ENCODE results near the gene NR3C2.
"Not testable (repeated sequence)": the region's sequence is repeated elsewhere in the genome, so short reads cannot be mapped to it uniquely, and the experiment has no call there.

NR3C2 gene

DNA sequence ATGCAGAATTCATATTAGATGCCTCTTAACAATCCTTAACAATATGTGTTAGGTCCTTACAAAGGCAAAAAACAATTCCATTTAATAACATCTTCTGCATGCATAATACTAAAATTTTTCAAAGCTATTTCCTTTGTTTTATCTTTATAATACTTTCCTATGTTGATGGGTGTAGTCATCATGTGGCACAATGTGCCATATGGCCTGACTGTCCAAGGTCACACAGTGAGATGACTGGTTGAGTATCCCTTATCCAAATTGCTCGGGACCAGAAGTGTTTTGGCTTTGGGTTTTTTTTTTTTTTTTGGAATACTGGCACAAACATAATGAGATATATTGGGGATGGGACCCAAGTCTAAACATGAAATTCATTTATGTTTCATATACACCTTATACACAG is 77.7 kb downstream of the NR3C2 start:
- no peak for DNase-seq

DNA sequence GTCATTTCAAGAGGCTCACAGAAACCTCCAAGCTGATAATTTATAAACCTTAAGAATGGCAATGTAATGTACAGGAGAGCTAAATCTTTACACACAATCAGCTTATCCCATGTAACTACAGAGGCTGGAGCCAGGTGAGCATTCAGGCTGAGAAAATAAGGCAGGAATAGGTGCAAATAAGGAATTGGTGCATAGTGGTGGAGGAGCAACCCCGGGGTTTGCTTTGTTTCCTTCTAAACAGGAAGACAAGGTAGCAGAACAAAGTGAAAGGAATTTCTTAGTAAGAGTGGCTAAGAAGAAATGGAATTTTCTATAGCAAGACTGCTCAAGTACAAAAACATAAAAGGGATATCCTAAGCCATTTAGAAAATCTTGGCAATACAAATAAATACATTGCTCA is 82.4 kb downstream of the NR3C2 start:
- DNase-seq, result no peak

GRCh38 chr4:148355442-148356123 is 86.6 kb downstream of the NR3C2 start:
- peak; percentile 11 for DNase-seq

DNA sequence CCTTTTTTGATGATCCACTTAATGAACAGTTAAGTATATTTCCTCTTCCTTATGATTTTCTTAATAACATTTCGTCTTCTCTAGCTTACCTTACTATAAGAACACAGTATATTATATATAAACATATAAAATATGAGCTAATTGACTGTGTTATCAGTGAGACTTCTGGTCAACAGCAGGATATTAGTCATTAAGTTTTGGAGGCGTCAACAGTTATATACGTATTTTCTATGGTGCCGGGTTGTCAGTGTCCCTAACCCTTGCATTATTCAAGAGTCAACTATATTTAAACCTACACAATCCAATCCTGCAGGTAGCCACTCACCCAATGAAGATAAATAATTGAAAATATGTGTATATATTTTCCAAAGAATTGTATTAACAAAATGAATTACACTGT is 88.0 kb downstream of the NR3C2 start:
- no peak for DNase-seq

GRCh38 chr4:148353571-148353970 is 88.6 kb downstream of the NR3C2 start:
- no peak for DNase-seq

- peak; percentile 7 for DNase-seq
Observed at GRCh38 chr4:148349153-148349552, 93.1 kb downstream of the NR3C2 start.

GRCh38 chr4:148346657-148347056 is 95.6 kb downstream of the NR3C2 start:
- DNase-seq, result no peak

- DNase-seq, result no peak
Observed at GRCh38 chr4:148345509-148345908, 96.7 kb downstream of the NR3C2 start.

DNA sequence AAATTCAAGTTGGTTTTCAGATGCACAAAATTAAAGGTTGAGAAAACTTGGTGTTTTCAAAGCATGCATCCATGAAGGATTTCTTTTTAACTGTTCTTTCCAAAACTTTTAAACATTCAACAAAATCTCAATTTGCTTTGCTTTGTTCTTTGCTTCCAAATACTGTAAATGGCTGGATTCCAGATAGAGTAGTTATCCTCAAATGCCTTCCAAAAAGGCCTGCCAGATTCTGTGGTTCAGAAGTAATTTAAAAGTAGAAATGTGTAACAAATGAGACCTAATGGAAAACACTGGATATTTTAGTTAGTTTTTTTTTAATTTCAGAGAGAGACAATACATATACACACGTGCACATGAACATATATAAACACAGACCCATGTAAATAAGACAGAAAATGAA is 97.3 kb downstream of the NR3C2 start:
- DNase-seq, result no peak

GRCh38 chr4:148344352-148344751 is 97.9 kb downstream of the NR3C2 start:
- DNase-seq, result no peak

DNA sequence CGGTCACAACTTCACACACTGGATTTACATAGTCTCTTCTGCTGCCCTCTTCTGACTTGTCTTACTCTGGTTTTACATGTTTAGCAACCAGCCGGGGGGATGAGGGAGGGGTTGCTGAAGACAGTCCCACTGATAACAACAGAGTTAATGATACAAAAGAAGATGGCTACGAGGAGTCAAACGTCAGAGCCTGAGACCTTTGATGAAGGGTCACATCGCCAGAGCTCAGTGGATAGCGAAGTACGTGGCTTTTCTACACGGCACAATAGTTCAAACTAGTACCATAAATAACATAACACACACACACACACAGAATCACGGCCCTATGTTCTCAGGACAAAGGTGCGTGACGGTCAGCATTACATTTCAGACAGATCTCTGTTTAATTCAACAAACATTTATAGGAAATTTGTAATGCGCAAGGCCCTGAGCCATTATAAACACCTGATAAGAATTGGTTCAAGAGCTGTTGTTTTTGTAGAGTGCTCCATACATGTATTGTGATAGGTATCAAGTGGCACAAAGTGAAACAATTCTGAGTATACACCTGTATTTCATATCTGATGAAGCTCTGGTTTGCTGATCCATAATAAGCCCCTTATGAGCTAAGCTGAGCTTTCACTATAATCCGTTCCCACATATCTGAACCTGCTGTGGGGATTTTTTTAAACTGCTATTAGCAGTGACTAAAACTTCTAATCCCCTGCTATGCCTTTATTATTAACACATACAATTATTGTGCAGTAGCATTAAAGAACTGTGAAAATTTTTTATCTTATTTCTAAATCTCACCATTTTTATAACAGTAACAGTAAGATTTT is 100.0 kb downstream of the NR3C2 start:
- DNase-seq, result no peak

DNA sequence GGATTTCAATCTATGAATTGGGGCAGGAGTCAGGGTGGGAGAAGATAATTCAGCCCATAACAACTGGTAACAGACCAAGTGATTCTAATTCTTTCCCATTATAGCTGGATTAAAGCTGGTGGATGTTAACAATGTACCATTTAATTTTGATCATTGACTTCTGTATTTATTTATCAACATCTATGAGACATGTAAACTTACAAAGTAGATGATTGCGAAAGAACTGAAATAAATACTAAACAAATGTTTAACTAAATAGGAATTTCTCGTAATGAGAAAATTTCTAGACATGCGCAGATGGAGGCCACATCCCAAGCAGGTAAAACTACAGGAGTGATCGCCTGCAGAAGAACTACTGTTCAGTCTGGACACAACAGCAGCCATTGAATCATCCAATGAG is 107.1 kb downstream of the NR3C2 start:
- no peak for DNase-seq

GRCh38 chr4:148333265-148333664 is 108.9 kb downstream of the NR3C2 start:
- DNase-seq, result no peak

DNA sequence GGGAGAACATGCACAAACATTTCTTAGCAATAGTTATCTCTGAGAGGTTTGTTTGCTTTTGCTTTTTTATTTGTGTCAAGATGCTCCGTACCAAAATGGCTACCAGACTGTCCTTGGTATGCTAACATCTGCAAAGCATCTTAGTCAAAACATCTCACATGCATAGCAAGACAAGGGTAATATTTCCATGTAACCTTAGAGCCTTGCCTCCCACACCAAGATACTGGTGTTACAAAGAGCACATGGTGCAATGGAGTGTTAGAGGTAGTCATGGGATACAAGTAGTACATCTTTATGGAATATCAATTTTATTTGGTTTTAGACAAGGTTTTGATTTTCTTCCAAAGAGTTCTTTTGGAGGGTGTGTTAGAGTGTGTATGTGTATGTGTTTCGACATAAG is 109.7 kb downstream of the NR3C2 start:
- DNase-seq, result no peak

DNA sequence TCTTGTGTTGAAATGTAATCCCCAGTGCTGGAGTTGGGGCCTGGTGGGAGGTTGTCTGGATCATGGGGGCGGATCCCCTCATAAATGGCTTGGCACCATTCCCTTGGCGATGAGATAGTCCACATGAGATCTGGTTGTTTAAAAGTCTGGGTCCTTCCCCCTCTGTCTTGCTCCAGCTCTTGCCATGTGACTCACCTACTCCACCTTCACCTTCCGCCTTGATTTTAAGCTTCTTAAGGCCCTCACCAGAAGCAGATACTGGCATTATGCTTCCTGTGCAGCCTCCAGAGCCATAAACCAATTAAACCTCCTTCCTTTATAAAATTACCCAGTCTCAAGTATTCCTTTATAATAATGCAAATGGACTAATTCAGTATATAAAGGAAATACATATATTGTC is 111.5 kb downstream of the NR3C2 start:
- no peak for DNase-seq

- no peak for DNase-seq
Observed at GRCh38 chr4:148330161-148330560, 112.1 kb downstream of the NR3C2 start.

DNA sequence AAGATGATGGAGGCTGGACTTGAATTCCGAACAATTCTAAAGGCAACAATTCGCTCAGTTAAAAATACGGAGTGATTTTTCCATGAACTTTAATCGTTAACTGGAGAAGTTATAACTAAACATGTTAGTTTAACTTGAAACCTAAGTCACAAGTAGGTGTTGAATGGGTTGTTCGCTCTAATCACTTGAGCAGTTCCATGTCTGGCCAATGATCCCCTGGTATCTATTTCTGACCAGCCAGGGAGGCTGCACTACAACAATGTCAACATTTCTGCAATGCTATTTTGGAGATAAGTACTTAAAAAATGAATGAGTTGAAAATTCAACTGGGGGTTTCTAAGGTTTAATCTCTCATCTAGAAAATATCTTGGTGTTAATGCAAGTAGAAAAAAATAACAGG is 112.5 kb downstream of the NR3C2 start:
- DNase-seq, result no peak

GRCh38 chr4:148327683-148328082 is 114.5 kb downstream of the NR3C2 start:
- DNase-seq, result no peak

DNA sequence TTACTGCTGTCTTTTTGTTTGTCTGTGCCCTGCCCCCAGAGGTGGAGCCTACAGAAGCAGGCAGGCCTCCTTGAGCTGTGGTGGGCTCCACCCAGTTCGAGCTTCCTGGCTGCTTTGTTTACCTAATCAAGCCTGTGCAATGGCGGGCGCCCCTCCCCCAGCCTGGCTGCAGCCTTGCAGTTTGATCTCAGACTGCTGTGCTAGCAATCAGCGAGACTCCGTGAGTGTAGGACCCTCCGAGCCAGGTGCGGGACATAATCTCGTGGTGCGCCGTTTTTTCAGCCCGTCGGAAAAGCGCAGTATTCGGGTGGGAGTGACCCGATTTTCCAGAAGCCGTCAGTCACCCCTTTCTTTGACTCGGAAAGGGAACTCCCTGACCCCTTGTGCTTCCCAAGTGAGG is 118.9 kb downstream of the NR3C2 start:
- DNase-seq, result not testable (repeated sequence)

GRCh38 chr4:148315049-148315448 is 127.2 kb downstream of the NR3C2 start:
- DNase-seq, result no peak

DNA sequence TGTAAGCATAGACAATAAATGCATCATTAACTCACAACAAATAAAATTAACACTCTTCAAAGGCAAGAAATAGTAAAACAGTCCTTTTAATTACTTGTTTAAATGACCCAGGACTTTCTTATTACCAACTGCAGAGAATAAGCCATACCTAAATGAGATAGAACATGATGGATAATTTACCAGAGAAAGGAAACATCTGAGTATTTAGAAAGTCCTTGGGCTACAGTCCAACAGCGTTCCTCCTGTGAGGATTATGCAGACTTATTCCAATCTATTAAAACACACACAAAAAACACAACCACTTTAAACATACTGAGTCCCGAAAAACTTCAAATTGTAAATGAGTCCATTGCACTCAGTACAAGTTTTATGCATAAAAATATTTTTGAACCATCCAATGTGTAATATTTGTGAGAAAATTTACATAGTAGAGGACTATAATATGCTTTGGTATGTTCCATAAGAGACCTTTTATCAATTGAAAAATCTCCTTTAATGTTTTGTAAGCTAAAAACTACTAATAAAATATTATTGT is 129.2 kb downstream of the NR3C2 start:
- DNase-seq, result no peak

DNA sequence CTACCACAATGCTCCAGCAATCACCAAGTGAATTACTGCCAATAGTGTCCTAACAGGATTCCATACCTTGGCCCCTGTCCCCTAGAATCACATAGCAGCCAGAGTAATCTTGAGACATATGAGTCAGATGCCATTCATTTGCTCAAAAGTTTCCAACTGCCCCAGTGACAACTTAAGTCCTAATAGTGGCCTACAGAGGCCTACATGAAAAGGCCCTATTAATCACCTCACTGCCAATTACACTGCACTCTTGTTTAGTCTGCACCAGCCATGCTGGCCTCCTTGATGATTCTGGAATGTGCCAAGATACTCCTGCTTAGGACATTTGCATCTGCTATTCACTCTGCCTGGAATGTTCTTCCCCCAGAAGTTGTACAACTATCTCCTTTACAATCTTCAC is 130.7 kb downstream of the NR3C2 start:
- DNase-seq, result no peak

DNA sequence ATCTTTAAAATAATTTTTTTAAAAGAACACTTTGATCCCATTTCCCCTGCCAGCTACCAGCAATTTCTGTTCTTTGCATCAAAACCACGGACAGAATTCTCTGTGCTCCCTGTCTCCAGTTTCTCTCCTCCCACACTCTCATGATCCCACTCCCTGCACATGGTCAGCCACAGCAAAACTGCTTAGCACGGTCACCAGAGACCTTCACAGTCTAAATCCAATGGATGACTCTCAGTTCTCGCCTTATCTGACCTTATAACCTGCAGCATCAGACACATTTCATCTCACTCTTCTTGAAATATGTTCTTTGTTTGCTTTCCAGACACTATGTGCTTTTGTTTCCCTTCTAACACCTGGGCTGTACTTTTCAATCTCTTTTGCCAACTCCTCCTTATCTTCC is 131.5 kb downstream of the NR3C2 start:
- DNase-seq, result no peak

DNA sequence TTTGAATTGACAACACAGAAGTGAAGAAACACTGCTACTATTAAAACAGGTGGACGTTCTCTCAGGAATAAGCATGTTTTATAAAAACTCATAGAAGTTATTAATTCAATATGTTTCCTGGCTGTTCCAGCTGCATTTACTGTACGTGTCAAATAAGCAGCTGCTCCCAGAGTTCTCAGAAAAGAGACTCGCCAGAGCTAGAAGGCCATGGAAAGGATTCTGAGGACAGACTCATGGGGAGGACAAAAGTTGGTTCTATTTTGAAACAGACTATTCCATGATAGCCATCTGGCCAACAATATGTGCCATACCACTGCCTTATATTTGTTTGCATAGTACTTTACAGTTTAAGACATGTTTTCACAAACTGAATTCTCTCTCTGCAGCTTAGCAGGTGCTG is 136.5 kb downstream of the NR3C2 start:
- no peak for DNase-seq
